GM13976 (cell line): ENCODE measurements around the gene PLXND1.

ENCODE experiments used
- DNase-seq: peaks from one replicate; pipeline ENCODE4 v3.0.0; 2012; ENCODE audit warnings: low spot score
- in situ Hi-C: fragments of 300-500 bp; cut with MboI; formaldehyde crosslinking; loops from one replicate; pipeline ENCODE4 v1.12.0; 2022; ENCODE audit warnings: low sequenced_read_pairs, mixed read lengths, inconsistent platforms; ENCODE audit not compliant: unreplicated experiment
- TF ChIP-seq, protein P1 (sequence below): IDR thresholded peaks from 2 replicates; pipeline ENCODE4 v1.5.1; 2012; ENCODE audit warnings: borderline replicate concordance, mild to moderate bottlenecking; ENCODE audit not compliant: insufficient read depth; ENCODE audit errors: extremely low read depth, missing control alignments, control extremely low read depth

Gene PLXND1

DNA sequence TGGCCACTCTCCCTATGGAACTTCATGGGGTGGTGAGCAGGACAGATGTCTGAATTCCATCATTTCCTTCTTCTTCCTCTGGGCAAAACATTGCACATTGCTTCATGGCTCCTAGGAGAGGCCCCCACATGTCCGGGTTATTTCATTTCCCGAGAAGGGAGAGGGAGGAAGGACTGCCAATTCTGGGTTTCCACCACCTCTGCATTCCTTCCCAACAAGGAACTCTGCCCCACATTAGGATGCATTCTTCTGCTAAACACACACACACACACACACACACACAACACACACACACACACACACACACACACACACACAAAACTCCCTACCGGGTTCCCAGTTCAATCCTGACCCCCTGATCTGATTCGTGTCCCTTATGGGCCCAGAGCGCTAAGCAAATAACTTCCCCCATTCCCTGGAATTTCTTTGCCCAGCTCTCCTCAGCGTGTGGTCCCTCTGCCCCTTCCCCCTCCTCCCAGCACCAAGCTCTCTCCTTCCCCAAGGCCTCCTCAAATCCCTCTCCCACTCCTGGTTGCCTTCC is 76.2 kb downstream of the PLXND1 start:
- in situ Hi-C loops = no loop called here

DNA sequence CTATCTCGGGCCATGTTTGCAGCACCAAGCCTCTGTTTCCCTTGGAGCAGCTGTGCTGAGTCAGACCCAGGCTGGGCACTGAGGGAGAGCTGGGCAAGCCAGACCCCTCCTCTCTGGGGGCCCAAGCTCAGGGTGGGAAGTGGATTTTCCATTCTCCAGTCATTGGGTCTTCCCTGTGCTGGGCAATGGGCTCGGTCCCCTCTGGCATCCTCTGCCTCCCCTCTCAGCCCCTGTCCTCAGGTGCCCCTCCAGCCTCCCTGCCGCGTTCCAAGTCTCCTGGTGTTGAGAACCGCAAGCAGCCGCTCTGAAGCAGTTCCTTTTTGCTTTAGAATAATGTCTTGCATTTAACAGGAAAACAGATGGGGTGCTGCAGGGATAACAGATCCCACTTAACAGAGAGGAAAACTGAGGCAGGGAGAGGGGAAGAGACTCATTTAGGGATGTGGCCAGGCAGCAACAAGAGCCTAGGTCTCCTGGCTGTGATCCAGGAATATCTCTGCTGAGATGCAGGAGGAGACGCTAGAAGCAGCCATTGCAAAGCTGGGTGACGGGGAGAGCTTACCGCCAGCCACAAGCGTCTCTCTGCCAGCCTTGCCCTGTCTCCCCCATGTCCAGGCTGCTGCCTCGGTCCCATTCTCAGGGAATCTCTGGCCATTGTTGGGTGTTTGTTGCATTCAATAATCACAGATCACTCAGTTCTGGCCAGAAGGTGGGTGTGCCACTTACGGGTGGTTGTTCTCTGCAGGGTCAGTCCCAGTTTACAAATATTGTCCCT is 76.9 kb downstream of the PLXND1 start:
- in situ Hi-C loops = no loop called here
- no peak for DNase-seq
- TF ChIP-seq, protein P1, sequence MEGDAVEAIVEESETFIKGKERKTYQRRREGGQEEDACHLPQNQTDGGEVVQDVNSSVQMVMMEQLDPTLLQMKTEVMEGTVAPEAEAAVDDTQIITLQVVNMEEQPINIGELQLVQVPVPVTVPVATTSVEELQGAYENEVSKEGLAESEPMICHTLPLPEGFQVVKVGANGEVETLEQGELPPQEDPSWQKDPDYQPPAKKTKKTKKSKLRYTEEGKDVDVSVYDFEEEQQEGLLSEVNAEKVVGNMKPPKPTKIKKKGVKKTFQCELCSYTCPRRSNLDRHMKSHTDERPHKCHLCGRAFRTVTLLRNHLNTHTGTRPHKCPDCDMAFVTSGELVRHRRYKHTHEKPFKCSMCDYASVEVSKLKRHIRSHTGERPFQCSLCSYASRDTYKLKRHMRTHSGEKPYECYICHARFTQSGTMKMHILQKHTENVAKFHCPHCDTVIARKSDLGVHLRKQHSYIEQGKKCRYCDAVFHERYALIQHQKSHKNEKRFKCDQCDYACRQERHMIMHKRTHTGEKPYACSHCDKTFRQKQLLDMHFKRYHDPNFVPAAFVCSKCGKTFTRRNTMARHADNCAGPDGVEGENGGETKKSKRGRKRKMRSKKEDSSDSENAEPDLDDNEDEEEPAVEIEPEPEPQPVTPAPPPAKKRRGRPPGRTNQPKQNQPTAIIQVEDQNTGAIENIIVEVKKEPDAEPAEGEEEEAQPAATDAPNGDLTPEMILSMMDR = no peak

More for the DNA sequence above, 76.2 kb downstream of the PLXND1 start:
- no peak for DNase-seq
- TF ChIP-seq, protein P1 = no peak

DNA sequence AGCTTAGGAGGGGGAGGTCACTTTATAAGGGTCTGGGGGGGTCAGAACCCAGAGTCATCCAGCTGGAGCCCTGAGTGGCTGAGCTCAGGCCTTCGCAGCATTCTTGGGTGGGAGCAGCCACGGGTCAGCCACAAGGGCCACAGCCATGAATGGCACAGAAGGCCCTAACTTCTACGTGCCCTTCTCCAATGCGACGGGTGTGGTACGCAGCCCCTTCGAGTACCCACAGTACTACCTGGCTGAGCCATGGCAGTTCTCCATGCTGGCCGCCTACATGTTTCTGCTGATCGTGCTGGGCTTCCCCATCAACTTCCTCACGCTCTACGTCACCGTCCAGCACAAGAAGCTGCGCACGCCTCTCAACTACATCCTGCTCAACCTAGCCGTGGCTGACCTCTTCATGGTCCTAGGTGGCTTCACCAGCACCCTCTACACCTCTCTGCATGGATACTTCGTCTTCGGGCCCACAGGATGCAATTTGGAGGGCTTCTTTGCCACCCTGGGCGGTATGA is 77.8 kb downstream of the PLXND1 start, which contains the start of gene RHO:
Gene RHO (plus strand): TSS at position 51 of the 512 bp plus-strand sequence. CDS start 95 bp downstream, at position 146.
- TF ChIP-seq, protein P1 = no peak
- in situ Hi-C loops = no loop called here
- DNase-seq = no peak

DNA sequence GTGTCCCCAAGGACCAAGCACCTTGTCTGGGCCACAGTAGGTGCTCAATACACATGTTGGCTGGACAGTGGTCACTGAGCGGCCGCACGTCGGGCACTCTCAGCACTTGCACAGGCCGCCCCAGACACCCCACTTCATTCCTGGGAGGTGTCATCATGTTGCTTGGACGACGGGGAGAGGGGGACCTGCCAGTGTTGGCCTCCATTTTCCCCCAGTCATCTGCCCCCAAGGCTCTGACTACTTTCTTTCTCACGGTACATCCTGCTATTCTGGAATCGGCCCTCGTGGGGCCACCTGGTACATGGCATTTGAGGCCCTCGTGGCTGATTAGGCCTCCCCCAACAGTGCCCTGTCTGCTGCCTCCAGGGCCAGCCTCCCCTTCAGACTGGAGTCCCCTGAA is 79.2 kb downstream of the PLXND1 start:
- in situ Hi-C loops = no loop called here
- TF ChIP-seq, protein P1 = no peak

DNA sequence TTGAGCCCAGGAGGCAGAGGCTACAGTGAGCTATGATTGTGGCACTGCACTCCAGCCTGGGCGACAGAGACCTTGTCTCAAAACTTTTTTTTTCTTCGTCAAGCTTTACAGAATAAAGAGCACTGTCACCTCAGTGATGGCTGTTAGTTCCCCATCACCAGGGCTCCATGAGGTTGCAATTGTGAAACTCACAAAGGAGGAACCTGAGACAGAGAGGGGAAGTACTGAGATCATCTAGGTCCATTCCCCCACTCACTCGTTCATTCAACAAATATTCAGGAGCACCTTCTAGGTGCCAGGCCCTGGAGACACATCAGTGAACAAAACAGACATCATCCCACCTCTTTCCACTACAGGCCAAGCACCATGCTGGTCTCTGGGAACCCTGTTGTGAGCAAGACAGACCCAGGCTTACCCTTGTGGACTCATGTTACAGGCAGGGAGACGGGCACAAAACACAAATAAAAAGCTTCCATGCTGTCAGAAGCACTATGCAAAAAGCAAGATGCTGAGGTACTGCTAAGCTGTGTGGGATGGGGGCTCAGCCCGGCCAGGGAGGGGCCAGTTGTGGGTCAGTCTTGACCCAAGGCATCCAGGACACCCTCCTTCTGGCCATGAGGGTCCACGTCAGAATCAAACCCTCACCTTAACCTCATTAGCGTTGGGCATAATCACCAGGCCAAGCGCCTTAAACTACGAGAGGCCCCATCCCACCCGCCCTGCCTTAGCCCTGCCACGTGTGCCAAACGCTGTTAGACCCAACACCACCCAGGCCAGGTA is 80.2 kb downstream of the PLXND1 start:
- peak; percentile 85 for DNase-seq
- TF ChIP-seq, protein P1 = no peak
- in situ Hi-C loops = no loop called here

More for the DNA sequence above, 79.2 kb downstream of the PLXND1 start:
- no peak for DNase-seq

DNA sequence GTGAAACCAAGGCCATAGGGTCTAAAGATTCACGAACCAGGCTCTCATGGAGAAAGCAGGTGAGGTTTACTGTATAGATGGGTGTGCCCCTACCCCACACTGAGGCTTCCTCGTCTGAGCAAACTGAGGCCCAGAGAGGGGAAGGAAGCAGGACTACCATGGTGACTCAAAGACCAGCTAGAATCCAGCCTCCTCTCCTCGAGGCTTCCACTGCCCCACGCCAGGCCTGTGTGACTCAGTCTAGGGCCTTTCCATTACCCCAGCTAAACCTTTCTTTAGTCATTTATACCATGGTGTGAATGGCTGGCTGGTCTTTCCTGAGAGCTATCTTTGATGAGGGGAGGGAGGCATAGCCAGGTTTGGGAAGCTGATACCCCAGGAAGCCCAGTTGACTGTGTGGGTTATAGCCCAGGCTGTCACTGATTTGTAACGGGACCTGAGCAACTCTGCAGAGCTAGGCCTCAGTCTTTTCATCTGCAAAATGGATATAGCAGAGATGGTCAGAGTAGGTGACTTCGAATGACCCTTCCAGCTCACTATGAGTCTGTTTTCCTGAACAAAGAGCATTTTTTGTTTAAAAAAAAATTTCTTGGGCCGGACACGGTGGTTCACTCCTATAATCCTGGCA is 81.0 kb downstream of the PLXND1 start:
- in situ Hi-C loops = no loop called here
- DNase-seq = no peak
- TF ChIP-seq, protein P1 = no peak
